Stimulated activated CD8-positive, alpha-beta memory T cell treated with anti-CD3 and anti-CD28 coated beads, Interleukin-7, amount 100 ng/mL, for 24 hours (primary cell): ENCODE results near the gene SSTR5.
"Not testable (repeated sequence)": the region's sequence is repeated elsewhere in the genome, so short reads cannot be mapped to it uniquely, and the experiment has no call there.

Source experiments
- DNase-seq: peaks from one replicate; pipeline ENCODE4 v3.0.0-alpha.2; 2020; ENCODE audit warnings: low read depth

The SSTR5 gene

GRCh38 chr16:1073566-1074378, 1.2 kb downstream of the SSTR5 start:
- DNase-seq, result no peak

GRCh38 chr16:1074379-1074649, 1.8 kb downstream of the SSTR5 start:
- no peak for DNase-seq

- DNase-seq, result no peak
These were observed 3.0 kb downstream of the SSTR5 start for GRCh38 chr16:1075546-1075945.

- DNase-seq, result no peak
These were observed 4.4 kb downstream of the SSTR5 start for GRCh38 chr16:1076801-1077576.

- no peak for DNase-seq
These were observed 5.5 kb downstream of the SSTR5 start for GRCh38 chr16:1077877-1078578.

- DNase-seq, result no peak
These were observed 6.1 kb downstream of the SSTR5 start for GRCh38 chr16:1078579-1079021.

- no peak for DNase-seq
These were observed 6.8 kb downstream of the SSTR5 start for GRCh38 chr16:1079341-1079740.

- DNase-seq, result no peak
These were observed 7.4 kb downstream of the SSTR5 start for GRCh38 chr16:1079786-1080525.

- DNase-seq, result no peak
These were observed 8.5 kb downstream of the SSTR5 start for GRCh38 chr16:1080801-1081733.

GRCh38 chr16:1081734-1082265, 9.3 kb downstream of the SSTR5 start:
- DNase-seq, result no peak

- no peak for DNase-seq
These were observed 9.9 kb downstream of the SSTR5 start for GRCh38 chr16:1082266-1082951.

GRCh38 chr16:1082952-1083675, 10.6 kb downstream of the SSTR5 start:
- DNase-seq, result no peak

GRCh38 chr16:1084971-1085370, 12.4 kb downstream of the SSTR5 start:
- no peak for DNase-seq

GRCh38 chr16:1086443-1086842, 13.9 kb downstream of the SSTR5 start:
- DNase-seq, result not testable (repeated sequence)

GRCh38 chr16:1088295-1089170, 16.0 kb downstream of the SSTR5 start:
- no peak for DNase-seq

- DNase-seq, result no peak
These were observed 16.9 kb downstream of the SSTR5 start for GRCh38 chr16:1089439-1089821.

GRCh38 chr16:1089822-1090619, 17.5 kb downstream of the SSTR5 start:
- no peak for DNase-seq
